ENCODE results near the gene GALR1.

DNA sequence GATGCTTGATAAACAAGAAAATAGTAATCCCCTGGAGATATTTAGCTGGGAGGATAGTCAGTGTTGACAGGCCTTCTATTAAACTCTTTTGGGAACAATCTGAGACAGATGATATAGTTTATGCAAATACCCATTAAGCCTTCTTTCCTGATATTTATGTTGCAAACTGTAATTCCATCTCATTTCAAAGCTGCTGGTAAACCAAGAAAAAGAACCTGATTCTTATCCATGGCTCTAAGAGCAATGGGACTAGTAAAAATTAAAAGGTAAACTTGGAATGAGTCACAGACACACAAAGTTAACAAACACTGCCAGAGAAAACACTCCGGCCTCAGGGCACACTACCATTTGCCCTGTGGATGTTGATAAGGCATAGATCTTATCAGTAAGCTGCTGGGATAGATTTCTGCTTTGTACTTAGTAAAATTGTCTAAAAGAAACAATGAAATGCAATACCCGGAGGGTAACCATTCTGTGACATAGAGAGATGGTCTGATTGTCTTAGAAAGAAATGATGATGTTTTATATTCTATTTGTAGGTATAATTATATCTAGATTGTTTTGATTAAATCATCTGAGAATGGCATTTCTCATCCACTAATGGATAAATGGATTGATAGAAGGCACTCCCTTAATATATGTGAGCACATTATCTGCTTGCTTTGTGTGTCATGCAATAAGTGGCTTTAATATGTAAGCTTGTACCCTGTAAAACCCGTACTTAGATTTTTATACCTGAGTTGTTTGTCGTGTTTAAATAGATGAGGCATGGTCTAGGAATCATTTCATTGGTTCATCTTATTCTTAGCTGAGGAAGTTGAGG lies 13.2 kb downstream of the GALR1 start:
- TF ChIP-seq, protein P1, sequence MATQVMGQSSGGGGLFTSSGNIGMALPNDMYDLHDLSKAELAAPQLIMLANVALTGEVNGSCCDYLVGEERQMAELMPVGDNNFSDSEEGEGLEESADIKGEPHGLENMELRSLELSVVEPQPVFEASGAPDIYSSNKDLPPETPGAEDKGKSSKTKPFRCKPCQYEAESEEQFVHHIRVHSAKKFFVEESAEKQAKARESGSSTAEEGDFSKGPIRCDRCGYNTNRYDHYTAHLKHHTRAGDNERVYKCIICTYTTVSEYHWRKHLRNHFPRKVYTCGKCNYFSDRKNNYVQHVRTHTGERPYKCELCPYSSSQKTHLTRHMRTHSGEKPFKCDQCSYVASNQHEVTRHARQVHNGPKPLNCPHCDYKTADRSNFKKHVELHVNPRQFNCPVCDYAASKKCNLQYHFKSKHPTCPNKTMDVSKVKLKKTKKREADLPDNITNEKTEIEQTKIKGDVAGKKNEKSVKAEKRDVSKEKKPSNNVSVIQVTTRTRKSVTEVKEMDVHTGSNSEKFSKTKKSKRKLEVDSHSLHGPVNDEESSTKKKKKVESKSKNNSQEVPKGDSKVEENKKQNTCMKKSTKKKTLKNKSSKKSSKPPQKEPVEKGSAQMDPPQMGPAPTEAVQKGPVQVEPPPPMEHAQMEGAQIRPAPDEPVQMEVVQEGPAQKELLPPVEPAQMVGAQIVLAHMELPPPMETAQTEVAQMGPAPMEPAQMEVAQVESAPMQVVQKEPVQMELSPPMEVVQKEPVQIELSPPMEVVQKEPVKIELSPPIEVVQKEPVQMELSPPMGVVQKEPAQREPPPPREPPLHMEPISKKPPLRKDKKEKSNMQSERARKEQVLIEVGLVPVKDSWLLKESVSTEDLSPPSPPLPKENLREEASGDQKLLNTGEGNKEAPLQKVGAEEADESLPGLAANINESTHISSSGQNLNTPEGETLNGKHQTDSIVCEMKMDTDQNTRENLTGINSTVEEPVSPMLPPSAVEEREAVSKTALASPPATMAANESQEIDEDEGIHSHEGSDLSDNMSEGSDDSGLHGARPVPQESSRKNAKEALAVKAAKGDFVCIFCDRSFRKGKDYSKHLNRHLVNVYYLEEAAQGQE (IDR thresholded peaks at IDR 0.05; ENCODE audit: low read depth) = no peak
- TF ChIP-seq EP300 (IDR thresholded peaks at IDR 0.05; ENCODE audit: borderline replicate concordance) (no peak), CREB1 (IDR thresholded peaks at IDR 0.05; ENCODE audit: low read depth) (no peak), NFIC (IDR thresholded peaks at IDR 0.05) (no peak), TCF12 (IDR thresholded peaks at IDR 0.05; ENCODE audit: low read depth) (no peak), RAD21 (IDR thresholded peaks at IDR 0.05; ENCODE audit: low read depth) (no peak), EGR1 (IDR thresholded peaks at IDR 0.05) (no peak)

All from Ishikawa (cell line).